Measurements from ENCODE around the gene PIN1. TPM values are rescaled to one million over a fixed set of nuclear protein-coding genes. Genes with fewer than 3 reads are reported as not detected.

PIN1 gene
- polyA plus RNA-seq, 3 donors, result 67.4 to 79.8 (median 68.3) TPM

DNA sequence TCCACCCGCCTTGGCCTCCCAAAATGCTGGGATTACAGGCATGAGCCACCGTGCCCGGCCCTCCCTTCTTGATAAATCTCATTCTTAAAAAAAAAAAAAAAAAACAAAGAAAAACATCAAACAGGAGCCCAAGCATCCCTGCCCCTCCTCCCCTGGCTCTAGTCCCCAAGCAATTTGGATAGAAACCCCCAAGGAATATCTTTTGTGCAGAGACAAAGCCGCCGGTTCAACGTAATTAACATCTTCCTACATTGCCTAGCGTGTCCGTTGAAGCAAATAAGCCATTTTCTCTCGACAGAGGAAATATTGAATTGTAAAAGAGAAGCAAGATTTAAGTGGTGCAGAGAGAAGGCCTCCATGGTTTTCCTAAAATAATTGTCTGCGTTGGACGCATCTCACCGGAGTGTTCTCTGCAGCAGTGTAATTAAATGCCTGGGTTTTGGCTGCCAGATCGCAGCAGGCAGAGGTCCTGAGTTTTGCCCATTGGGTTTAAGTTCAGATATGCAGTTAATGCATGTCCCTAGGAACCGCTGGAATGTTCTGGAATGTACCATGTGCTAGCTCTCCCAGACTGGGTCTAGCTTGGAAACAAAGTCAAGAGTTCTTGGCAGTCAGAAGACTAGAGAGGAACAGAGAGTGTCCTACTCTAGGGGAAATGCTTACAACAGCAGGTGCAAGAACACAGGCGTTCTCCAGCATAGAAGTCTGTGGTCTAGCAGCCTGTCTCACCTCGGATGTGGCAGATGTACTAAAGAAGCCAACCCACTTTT, 30.8 kb downstream of the PIN1 start:
- H3K9me3 ChIP-seq (replicated peaks in 1 of 2; ENCODE audit: control insufficient read depth in 1 of 2, insufficient read depth in 1 of 2, low read length in 2 of 2), result no peaks in the 10 kb centered on the region
- H3K4me3 ChIP-seq (replicated peaks in 1 of 3; ENCODE audit: low read depth in 2 of 3, low read length in 3 of 3), result no peak overlapping the region
- TF ChIP-seq, protein P1, sequence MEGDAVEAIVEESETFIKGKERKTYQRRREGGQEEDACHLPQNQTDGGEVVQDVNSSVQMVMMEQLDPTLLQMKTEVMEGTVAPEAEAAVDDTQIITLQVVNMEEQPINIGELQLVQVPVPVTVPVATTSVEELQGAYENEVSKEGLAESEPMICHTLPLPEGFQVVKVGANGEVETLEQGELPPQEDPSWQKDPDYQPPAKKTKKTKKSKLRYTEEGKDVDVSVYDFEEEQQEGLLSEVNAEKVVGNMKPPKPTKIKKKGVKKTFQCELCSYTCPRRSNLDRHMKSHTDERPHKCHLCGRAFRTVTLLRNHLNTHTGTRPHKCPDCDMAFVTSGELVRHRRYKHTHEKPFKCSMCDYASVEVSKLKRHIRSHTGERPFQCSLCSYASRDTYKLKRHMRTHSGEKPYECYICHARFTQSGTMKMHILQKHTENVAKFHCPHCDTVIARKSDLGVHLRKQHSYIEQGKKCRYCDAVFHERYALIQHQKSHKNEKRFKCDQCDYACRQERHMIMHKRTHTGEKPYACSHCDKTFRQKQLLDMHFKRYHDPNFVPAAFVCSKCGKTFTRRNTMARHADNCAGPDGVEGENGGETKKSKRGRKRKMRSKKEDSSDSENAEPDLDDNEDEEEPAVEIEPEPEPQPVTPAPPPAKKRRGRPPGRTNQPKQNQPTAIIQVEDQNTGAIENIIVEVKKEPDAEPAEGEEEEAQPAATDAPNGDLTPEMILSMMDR (IDR thresholded peaks at IDR 0.05), result no peak
- Mint-ChIP-seq H3K36me3 (no peaks in the 10 kb centered on the region), H3K4me1 (no peaks in the 10 kb centered on the region), H3K9me3 (no peaks in the 10 kb centered on the region), H3K27me3 (ENCODE audit: low read depth in 3 of 3) (peaks cover 5 to 12% (median 10%) of the 10 kb centered on the region in 3 donors), H3K27ac (no peak overlapping the region), H3K4me3 (no peak overlapping the region)
- H3K27me3 ChIP-seq (ENCODE audit: control insufficient read depth in 2 of 2, insufficient read depth in 2 of 2, low read length in 2 of 2), result no peaks in the 10 kb centered on the region
- H3K9ac ChIP-seq (ENCODE audit: insufficient read depth, low read length, poor library complexity, severe bottlenecking), result no peak overlapping the region
- H3K27ac ChIP-seq (ENCODE audit: low read depth in 1 of 2, low read length in 2 of 2), result no peak overlapping the region
- H3K4me1 ChIP-seq (ENCODE audit: control insufficient read depth in 1 of 2, insufficient read depth in 2 of 2, low read length in 2 of 2), result no peaks in the 10 kb centered on the region
- intact Hi-C loops (cut with micrococcal nuclease), result no loop called here
- H3K79me2 ChIP-seq (ENCODE audit: insufficient read depth, low read length), result no peaks in the 10 kb centered on the region
- 97% methylated on average over 8 of the region's 16 CpGs for WGBS (ENCODE audit: insufficient coverage)
- no peak for DNase-seq
- no peaks in the 10 kb centered on the region for H3K36me3 ChIP-seq (replicated peaks in 1 of 2; ENCODE audit: control insufficient read depth in 1 of 2, insufficient read depth in 2 of 2, low read length in 2 of 2)
- no peak overlapping the region for H3K4me2 ChIP-seq (replicated peaks; ENCODE audit: extremely low read depth, low read length, poor library complexity, severe bottlenecking)
- no peak overlapping the region for H2AFZ ChIP-seq (ENCODE audit: insufficient read depth, low read depth, low read length, poor library complexity, severe bottlenecking)
- H4K20me1 ChIP-seq (ENCODE audit: insufficient read depth, low read length), result no peaks in the 10 kb centered on the region

DNA sequence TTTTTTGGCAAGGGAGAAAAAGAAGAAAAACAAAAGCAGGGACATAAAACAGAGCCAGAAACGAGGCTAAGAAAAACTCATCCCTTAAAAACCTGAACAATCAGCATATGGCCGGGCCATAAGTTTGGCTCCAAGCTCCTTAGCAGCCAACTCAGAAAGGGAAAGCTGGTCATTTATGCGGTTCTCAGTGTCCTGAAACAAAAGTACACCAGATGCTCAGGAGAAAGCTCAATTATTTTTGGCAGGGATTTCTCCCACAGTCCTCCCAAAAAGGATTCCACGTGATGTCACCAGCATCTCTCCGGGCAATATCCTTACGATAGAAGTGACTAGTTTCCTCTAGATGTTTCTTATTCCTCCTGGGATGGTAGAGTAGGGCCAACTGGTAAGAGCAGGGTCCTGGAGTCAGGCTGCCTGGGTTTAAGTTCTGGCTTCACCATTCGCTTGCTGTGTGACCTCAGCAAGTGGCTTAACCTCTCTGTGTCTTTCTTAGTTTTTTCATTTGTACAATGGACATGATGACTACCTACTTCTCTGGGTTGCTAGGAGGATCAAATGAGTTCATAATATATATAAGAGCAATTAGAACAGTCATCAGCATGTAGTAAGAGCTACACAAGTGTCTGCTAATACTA, 34.0 kb downstream of the PIN1 start:
- no peaks in the 10 kb centered on the region for H3K9me3 ChIP-seq (replicated peaks in 1 of 2; ENCODE audit: control insufficient read depth in 1 of 2, insufficient read depth in 1 of 2, low read length in 2 of 2)
- H3K4me2 ChIP-seq (replicated peaks; ENCODE audit: extremely low read depth, low read length, poor library complexity, severe bottlenecking), result no peak overlapping the region
- Mint-ChIP-seq H3K9me3 (no peaks in the 10 kb centered on the region), H3K36me3 (no peaks in the 10 kb centered on the region), H3K27me3 (ENCODE audit: low read depth in 3 of 3) (peaks cover 5 to 10% (median 6%) of the 10 kb centered on the region in 3 donors), H3K27ac (no peak overlapping the region), H3K4me1 (no peaks in the 10 kb centered on the region), H3K4me3 (no peak overlapping the region)
- H3K9ac ChIP-seq (ENCODE audit: insufficient read depth, low read length, poor library complexity, severe bottlenecking), result no peak overlapping the region
- TF ChIP-seq, protein P1 (IDR thresholded peaks at IDR 0.05), result no peak
- intact Hi-C loops (cut with micrococcal nuclease), result no loop called here
- H3K36me3 ChIP-seq (replicated peaks in 1 of 2; ENCODE audit: control insufficient read depth in 1 of 2, insufficient read depth in 2 of 2, low read length in 2 of 2), result no peaks in the 10 kb centered on the region
- H3K4me3 ChIP-seq (replicated peaks in 1 of 3; ENCODE audit: low read depth in 2 of 3, low read length in 3 of 3), result no peak overlapping the region
- 100% methylated on average over 2 of the region's 7 CpGs for WGBS (ENCODE audit: insufficient coverage)
- DNase-seq, result no peak
- H3K4me1 ChIP-seq (ENCODE audit: control insufficient read depth in 1 of 2, insufficient read depth in 2 of 2, low read length in 2 of 2), result no peaks in the 10 kb centered on the region
- H3K27ac ChIP-seq (ENCODE audit: low read depth in 1 of 2, low read length in 2 of 2), result no peak overlapping the region
- H3K27me3 ChIP-seq (ENCODE audit: control insufficient read depth in 2 of 2, insufficient read depth in 2 of 2, low read length in 2 of 2), result no peaks in the 10 kb centered on the region
- H4K20me1 ChIP-seq (ENCODE audit: insufficient read depth, low read length), result no peaks in the 10 kb centered on the region
- no peaks in the 10 kb centered on the region for H3K79me2 ChIP-seq (ENCODE audit: insufficient read depth, low read length)
- H2AFZ ChIP-seq (ENCODE audit: insufficient read depth, low read depth, low read length, poor library complexity, severe bottlenecking), result no peak overlapping the region

All from CD14-positive monocyte (primary cell).